Measurements from ENCODE around the gene CRYGC.

Gene CRYGC

GRCh38 chr2:208096080-208096479 lies 33.5 kb downstream of the CRYGC start:
- H3K4me3 ChIP-seq (ENCODE audit: control insufficient read depth, low read depth, low read length) = no peak overlapping the region
- no peak for DNase-seq (ENCODE audit: low read depth)
- TF ChIP-seq CTCF (conservative IDR thresholded peaks at IDR 0.05; ENCODE audit: control insufficient read depth, insufficient read depth, low read depth, low read length) = no peak

- no peak for DNase-seq (ENCODE audit: low read depth)
- no peak for TF ChIP-seq CTCF (conservative IDR thresholded peaks at IDR 0.05; ENCODE audit: control insufficient read depth, insufficient read depth, low read depth, low read length)
- H3K4me3 ChIP-seq (ENCODE audit: control insufficient read depth, low read depth, low read length) = no peak overlapping the region
Measured at GRCh38 chr2:208093128-208093527, 36.5 kb downstream of the CRYGC start.

- no peak overlapping the region for H3K4me3 ChIP-seq (ENCODE audit: control insufficient read depth, low read depth, low read length)
- no peak for TF ChIP-seq CTCF (conservative IDR thresholded peaks at IDR 0.05; ENCODE audit: control insufficient read depth, insufficient read depth, low read depth, low read length)
- no peak for DNase-seq (ENCODE audit: low read depth)
Measured at GRCh38 chr2:208092093-208092832, 37.4 kb downstream of the CRYGC start.

- no peak for TF ChIP-seq CTCF (conservative IDR thresholded peaks at IDR 0.05; ENCODE audit: control insufficient read depth, insufficient read depth, low read depth, low read length)
- H3K4me3 ChIP-seq (ENCODE audit: control insufficient read depth, low read depth, low read length) = no peak overlapping the region
- no peak for DNase-seq (ENCODE audit: low read depth)
Measured at GRCh38 chr2:208090420-208090819, 39.2 kb downstream of the CRYGC start.

- no peak overlapping the region for H3K4me3 ChIP-seq (ENCODE audit: control insufficient read depth, low read depth, low read length)
- TF ChIP-seq CTCF (conservative IDR thresholded peaks at IDR 0.05; ENCODE audit: control insufficient read depth, insufficient read depth, low read depth, low read length) = no peak
- DNase-seq (ENCODE audit: low read depth) = no peak
Measured at GRCh38 chr2:208086029-208086428, 43.6 kb downstream of the CRYGC start.

- TF ChIP-seq CTCF (conservative IDR thresholded peaks at IDR 0.05; ENCODE audit: control insufficient read depth, insufficient read depth, low read depth, low read length) = no peak
- no peak overlapping the region for H3K4me3 ChIP-seq (ENCODE audit: control insufficient read depth, low read depth, low read length)
- DNase-seq (ENCODE audit: low read depth) = no peak
Measured at GRCh38 chr2:208083807-208084206, 45.8 kb downstream of the CRYGC start.

Data from fibroblast of mammary gland (primary cell).